Measurements from ENCODE around the gene ZNF562. TPM values are rescaled to one million over a fixed set of nuclear protein-coding genes. Genes with fewer than 3 reads are reported as not detected.

ZNF562 gene
- total RNA-seq, 1 donor from 2014 or later, result 24.4 TPM

GRCh38 chr19:9673912-9674662 lies 813 bp downstream of the ZNF562 start:
- Mint-ChIP-seq H3K4me1 (ENCODE audit: unreplicated experiment) (no peaks in the 10 kb centered on the region), H3K9me3 (peaks cover 18% of the 10 kb centered on the region)
- no peak for TF ChIP-seq CTCF (conservative IDR thresholded peaks at IDR 0.05)

DNA sequence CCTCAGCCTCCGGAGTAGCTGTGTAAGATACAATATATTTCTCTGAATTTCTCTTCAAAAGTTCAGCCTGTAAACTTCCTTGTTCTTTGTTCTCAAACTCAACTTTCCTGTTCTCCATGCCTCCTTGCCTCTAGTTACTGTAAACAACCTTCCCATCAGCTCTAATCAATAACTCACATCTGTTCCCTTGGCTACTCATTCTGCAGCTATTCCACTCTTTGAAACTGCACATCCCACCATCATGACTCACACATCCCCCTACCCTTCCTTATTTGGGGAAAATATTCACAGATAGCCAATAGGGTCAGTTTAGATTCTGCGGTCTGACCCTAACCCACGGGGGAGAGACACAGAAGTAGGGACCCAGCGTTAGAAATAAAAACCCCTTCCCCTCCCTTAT lies 2.0 kb downstream of the ZNF562 start:
- peaks cover 47% of the 10 kb centered on the region for H3K36me3 Mint-ChIP-seq
- peak overlapping the region; percentile 91 for H3K27ac Mint-ChIP-seq
- no peak for TF ChIP-seq CTCF (conservative IDR thresholded peaks at IDR 0.05)
- DNase-seq (ENCODE audit: extremely low spot score, unreplicated experiment), result no peak
- H3K4me1 Mint-ChIP-seq (ENCODE audit: unreplicated experiment), result no peaks in the 10 kb centered on the region
- peaks cover 27% of the 10 kb centered on the region for H3K9me3 Mint-ChIP-seq
- H3K4me3 Mint-ChIP-seq, result peak overlapping the region; percentile 96
- no peaks in the 10 kb centered on the region for H3K27me3 Mint-ChIP-seq

More at GRCh38 chr19:9673912-9674662, 813 bp downstream of the ZNF562 start:
- Mint-ChIP-seq H3K4me3 (peak overlapping the region; percentile 96), H3K36me3 (peaks cover 38% of the 10 kb centered on the region), H3K27ac (peak overlapping the region; percentile 99), H3K27me3 (no peaks in the 10 kb centered on the region)
- DNase-seq (ENCODE audit: extremely low spot score, unreplicated experiment), result no peak

GRCh38 chr19:9671655-9672054 lies 3.2 kb downstream of the ZNF562 start:
- Mint-ChIP-seq H3K9me3 (peaks cover 34% of the 10 kb centered on the region), H3K27me3 (no peaks in the 10 kb centered on the region), H3K36me3 (peaks cover 51% of the 10 kb centered on the region), H3K4me1 (ENCODE audit: unreplicated experiment) (no peaks in the 10 kb centered on the region), H3K27ac (peak overlapping the region; percentile 2), H3K4me3 (no peak overlapping the region)
- no peak for TF ChIP-seq CTCF (conservative IDR thresholded peaks at IDR 0.05)
- DNase-seq (ENCODE audit: extremely low spot score, unreplicated experiment), result no peak

DNA sequence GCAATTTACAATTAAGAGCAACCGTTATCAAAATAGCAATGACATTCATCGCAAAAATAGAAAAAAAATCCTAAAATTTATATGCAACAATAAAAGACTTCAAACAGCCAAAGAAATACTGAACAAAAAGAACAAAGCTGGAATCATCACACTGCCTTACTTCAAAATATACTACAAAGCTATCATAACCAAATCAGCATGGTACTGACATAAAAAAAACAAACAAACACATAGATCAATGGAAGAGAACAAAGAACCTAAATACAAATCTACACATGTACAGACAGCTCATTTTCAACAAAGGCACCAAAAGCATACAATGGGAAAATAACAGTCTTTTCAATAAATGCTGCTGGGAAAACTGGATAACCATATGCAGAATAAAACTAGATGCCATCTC lies 6.4 kb downstream of the ZNF562 start:
- Mint-ChIP-seq H3K36me3 (peaks cover 52% of the 10 kb centered on the region), H3K27ac (no peak overlapping the region)

DNA sequence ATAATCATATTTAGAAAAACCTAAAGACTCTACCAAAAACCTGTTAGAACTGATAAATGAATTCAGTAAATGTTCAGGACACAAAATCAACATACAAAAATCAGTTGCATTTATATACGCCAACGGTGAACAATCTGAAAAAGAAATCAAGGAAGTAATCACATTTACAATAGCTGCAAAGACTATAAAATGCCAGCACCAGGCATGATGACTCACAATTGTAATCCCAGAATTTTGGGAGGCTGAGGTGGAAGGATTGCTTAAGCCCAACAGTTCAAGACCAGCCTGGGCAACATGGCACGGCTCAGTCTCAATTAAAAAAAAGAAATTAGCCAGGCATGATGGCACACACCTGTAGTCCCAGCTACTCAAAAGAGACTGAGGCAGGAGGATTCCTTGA lies 7.0 kb downstream of the ZNF562 start:
- Mint-ChIP-seq H3K27ac (no peak overlapping the region), H3K4me1 (ENCODE audit: unreplicated experiment) (no peaks in the 10 kb centered on the region), H3K36me3 (peaks cover 50% of the 10 kb centered on the region), H3K9me3 (peaks cover 29% of the 10 kb centered on the region), H3K27me3 (no peaks in the 10 kb centered on the region), H3K4me3 (no peak overlapping the region)
- no peak for TF ChIP-seq CTCF (conservative IDR thresholded peaks at IDR 0.05)
- DNase-seq (ENCODE audit: extremely low spot score, unreplicated experiment), result no peak

More for the DNA sequence above, 6.4 kb downstream of the ZNF562 start:
- peaks cover 32% of the 10 kb centered on the region for H3K9me3 Mint-ChIP-seq
- no peaks in the 10 kb centered on the region for H3K27me3 Mint-ChIP-seq
- no peak for DNase-seq (ENCODE audit: extremely low spot score, unreplicated experiment)
- no peak for TF ChIP-seq CTCF (conservative IDR thresholded peaks at IDR 0.05)
- no peak overlapping the region for H3K4me3 Mint-ChIP-seq
- H3K4me1 Mint-ChIP-seq (ENCODE audit: unreplicated experiment), result no peaks in the 10 kb centered on the region

All from type B pancreatic cell (in vitro differentiated cells).